GM12878 (cell line): ENCODE data around the gene MVB12B. TPM values are rescaled to one million over a fixed set of nuclear protein-coding genes. Genes with fewer than 3 reads are reported as not detected.

Source experiments
- ATAC-seq: fragments of 200-7000 bp; cut with Tn5 transposase; 3 replicates; pipeline ENCODE4 v1.9.1; 2020; ENCODE audit warnings: mild to moderate bottlenecking, moderate library complexity
- BruUV-seq: library from RNA; stranded (reverse); fragments of 400-500 nt; replicated peaks from 2 replicates; lab custom pipeline; 2021; lab: Mats Ljungman, UMichigan
- CTCF ChIA-PET: fragments of 300-600 bp; sonication (Branson Sonifier 250); formaldehyde crosslinking; extraction: SDS; loops from one replicate; lab custom pipeline; 2021; ENCODE audit warnings: inconsistent platforms; lab: Yijun Ruan, JAX
- POLR2A ChIA-PET: fragments of 350-600 bp; formaldehyde crosslinking; extraction: SDS; loops from one replicate; lab custom pipeline; 2021; ENCODE audit warnings: inconsistent platforms; lab: Charles Lee
- RAD21 ChIA-PET: fragments of 300-600 bp; sonication (Branson Sonifier 250); formaldehyde crosslinking; loops from one replicate; lab custom pipeline; 2023; ENCODE audit warnings: antibody characterized with exemption; ENCODE audit not compliant: unreplicated experiment; lab: Charles Lee
- SMC1A ChIA-PET: fragments of 300-600 bp; sonication (Branson Sonifier 250); formaldehyde crosslinking; loops from one replicate; lab custom pipeline; 2023; ENCODE audit not compliant: unreplicated experiment, uncharacterized antibody; lab: Charles Lee
- DNase-seq: peaks from one replicate; pipeline ENCODE4 v3.0.0-alpha.2; 2011; ENCODE audit warnings: low read depth, low spot score
- FAIRE-seq: peaks from 3 replicates; lab custom pipeline; 2011; peaks lifted over from hg19 to GRCh38; lab: Jason Lieb, UNC
- H2AFZ ChIP-seq: 2 replicates; pipeline ENCODE4 v1.6.0; 2011; ENCODE audit warnings: low read depth, low read length, control low read depth; ENCODE audit not compliant: control insufficient read depth
- H3K27ac ChIP-seq: 2 replicates; pipeline ENCODE4 v1.5.1; 2011; ENCODE audit warnings: control low read depth; ENCODE audit not compliant: control insufficient read depth, insufficient read depth
- H3K27me3 ChIP-seq, 2 experiments: replicated peaks in 1 of 2; 2 replicates each; pipeline versions ENCODE4 v1.6.0 to v1.6.1; 2011; ENCODE audit warnings: low read length in 1 of 2; ENCODE audit not compliant: control insufficient read depth in 2 of 2, insufficient read depth in 2 of 2
- H3K36me3 ChIP-seq, 2 experiments: 2 replicates each; pipeline ENCODE4 v1.5.1; 2011; ENCODE audit warnings: low read length in 1 of 2; ENCODE audit not compliant: control insufficient read depth in 2 of 2, insufficient read depth in 2 of 2
- H3K4me1 ChIP-seq: 2 replicates; pipeline ENCODE4 v1.6.1; 2011; ENCODE audit warnings: mild to moderate bottlenecking, low read length, moderate library complexity, mixed read lengths; ENCODE audit not compliant: control insufficient read depth, insufficient read depth
- H3K4me2 ChIP-seq: 2 replicates; pipeline ENCODE4 v1.6.0; 2011; ENCODE audit warnings: control low read depth; ENCODE audit not compliant: control insufficient read depth, insufficient read depth
- H3K4me3 ChIP-seq: fragments of 200-600 bp; sonication (generic); 2 replicates; pipeline ENCODE4 v1.5.1; 2016
- H3K79me2 ChIP-seq: 2 replicates; pipeline ENCODE4 v1.6.0; 2011; ENCODE audit warnings: low read length; ENCODE audit not compliant: control insufficient read depth, insufficient read depth
- H3K9ac ChIP-seq: 2 replicates; pipeline ENCODE4 v1.8.0; 2011; ENCODE audit warnings: low read length, control low read depth, mixed read lengths; ENCODE audit not compliant: control insufficient read depth, insufficient read depth
- H3K9me3 ChIP-seq: replicated peaks from 3 replicates; pipeline ENCODE4 v1.5.1; 2011; ENCODE audit warnings: mild to moderate bottlenecking, low read length; ENCODE audit not compliant: control insufficient read depth, insufficient read depth
- H4K20me1 ChIP-seq: 2 replicates; pipeline ENCODE4 v1.6.0; 2011; ENCODE audit not compliant: control insufficient read depth, insufficient read depth
- BHLHE40 ChIP-seq, 2 experiments: fragments of 450-650 bp in 1 of 2; IDR thresholded peaks; 2 replicates each; pipeline ENCODE4 v1.6.1; 2011 to 2017; ENCODE audit warnings: low read depth in 2 of 2, borderline replicate concordance in 1 of 2, improper control_type of control experiment in 1 of 2, low read length in 1 of 2, mild to moderate bottlenecking in 1 of 2
- CHD4 ChIP-seq: fragments of 200-600 bp; sonication (generic); IDR thresholded peaks from 2 replicates; pipeline ENCODE4 v1.6.1; 2016; ENCODE audit warnings: mild to moderate bottlenecking
- FOXK2 ChIP-seq: fragments of 450-650 bp; IDR thresholded peaks from 2 replicates; pipeline ENCODE4 v1.6.1; 2017; ENCODE audit warnings: mild to moderate bottlenecking, moderate library complexity
- FOXM1 ChIP-seq: IDR thresholded peaks from 2 replicates; pipeline ENCODE4 v1.6.1; 2012; ENCODE audit warnings: low read depth, mild to moderate bottlenecking, inconsistent platforms, low read length, moderate library complexity
- HDGF ChIP-seq: fragments of 450-650 bp; IDR thresholded peaks from 2 replicates; pipeline ENCODE4 v1.6.1; 2016; ENCODE audit warnings: antibody characterized with exemption
- JUND ChIP-seq: IDR thresholded peaks from 2 replicates; pipeline ENCODE4 v1.6.1; 2012; ENCODE audit warnings: low read depth, mild to moderate bottlenecking, low read length, improper control_type of control experiment, moderate library complexity
- NBN ChIP-seq: fragments of 450-650 bp; IDR thresholded peaks from 2 replicates; pipeline ENCODE4 v1.6.1; 2016
- NFYB ChIP-seq: IDR thresholded peaks from 2 replicates; pipeline ENCODE4 v1.6.1; 2011; ENCODE audit warnings: low read depth, mild to moderate bottlenecking, low read length, improper control_type of control experiment, moderate library complexity; ENCODE audit not compliant: insufficient read depth
- NR2C1 ChIP-seq: fragments of 450-650 bp; IDR thresholded peaks from 2 replicates; pipeline ENCODE4 v1.6.1; 2017; ENCODE audit warnings: antibody characterized with exemption, mild to moderate bottlenecking, moderate library complexity
- NRF1 ChIP-seq: conservative IDR thresholded peaks from 2 replicates; pipeline ENCODE4 v1.6.1; 2011; ENCODE audit warnings: mild to moderate bottlenecking, low read depth, low read length, improper control_type of control experiment
- PAX5 ChIP-seq: IDR thresholded peaks from 2 replicates; pipeline ENCODE4 v1.6.1; 2011; ENCODE audit warnings: low read depth, low read length, borderline replicate concordance
- PRDM15 ChIP-seq: fragments of 450-650 bp; formaldehyde crosslinking; IDR thresholded peaks from 2 replicates; pipeline ENCODE4 v1.4.0; 2020; ENCODE audit warnings: mild to moderate bottlenecking, moderate library complexity
- RUNX3 ChIP-seq: IDR thresholded peaks from 2 replicates; pipeline ENCODE4 v1.6.1; 2012; ENCODE audit warnings: low read length, inconsistent platforms
- TBL1XR1 ChIP-seq: IDR thresholded peaks from 2 replicates; pipeline ENCODE4 v1.6.1; 2012; ENCODE audit warnings: low read depth, low read length, improper control_type of control experiment
- TCF3 ChIP-seq: IDR thresholded peaks from 2 replicates; pipeline ENCODE4 v1.6.1; 2012; ENCODE audit warnings: low read depth, mild to moderate bottlenecking, low read length, borderline replicate concordance; ENCODE audit not compliant: insufficient read depth
- USF1 ChIP-seq: IDR thresholded peaks from 2 replicates; pipeline ENCODE4 v1.6.1; 2011; ENCODE audit warnings: borderline replicate concordance, low read depth, mild to moderate bottlenecking, moderate library complexity, mixed read lengths, low read length; ENCODE audit not compliant: insufficient read depth; ENCODE audit errors: extremely low read length
- ZBED1 ChIP-seq: IDR thresholded peaks from 2 replicates; pipeline ENCODE4 v1.6.1; 2016; ENCODE audit warnings: borderline replicate concordance
- ZZZ3 ChIP-seq: IDR thresholded peaks from 2 replicates; pipeline ENCODE4 v1.6.1; 2011; ENCODE audit warnings: low read depth; ENCODE audit not compliant: control insufficient read depth, insufficient read length
- WGBS: methylation state at CpG from one replicate; pipeline ENCODE4 v1.1.6; 2016; ENCODE audit warnings: low lambda C conversion rate; ENCODE audit not compliant: insufficient replicate concordance, insufficient coverage; ENCODE audit errors: missing lambda C conversion rate; 5-methylcytosine and 5-hydroxymethylcytosine counted together
- in situ Hi-C: fragments of 300-500 bp; cut with MboI; formaldehyde crosslinking; loops from 9 replicates; pipeline ENCODE4 v1.14.3; 2018; ENCODE audit warnings: mixed read lengths
- intact Hi-C: fragments of 100-400 bp; cut with micrococcal nuclease; formaldehyde crosslinking; loops from one replicate; pipeline ENCODE4 v1.14.2; 2022; ENCODE audit not compliant: unreplicated experiment
- polyA plus RNA-seq, 11 experiments: library from polyadenylated mRNA; depleted of rRNA in 4 of 11; unstranded in 6 of 11; stranded (reverse) in 5 of 11; fragments of >200 nt; fragmentation: Nextera tagmentation in 4 of 11; fragmentation: Illumina TruSeq in 1 of 11; extraction: Ambion mirVana in 4 of 11; extraction: Trizol in 1 of 11; gene quantifications; 1 replicate in 1 of 11; 2 replicates in 10 of 11; pipeline versions ENCODE4 v1.2.1 to v1.2.3, GENCODE V29; 2011 to 2016; ENCODE audit warnings: inconsistent platforms in 2 of 11, missing spikeins in 2 of 11, low read depth in 1 of 11
- total RNA-seq, 4 experiments: library from RNA; depleted of rRNA in 3 of 4; stranded (reverse); fragments of >200 nt in 3 of 4; fragmentation: Illumina TruSeq in 1 of 4; extraction: Trizol in 1 of 4; gene quantifications; 2 replicates each; pipeline versions ENCODE4 v1.2.1 to v1.2.3, GENCODE V29; 2013 to 2021

The MVB12B gene
- total and polyA plus RNA-seq, 10 of the 15 experiments (the other 5 are each of a cell fraction or from before 2014, with no cell fraction given), result 0.08 TPM; not detected in 9

- FAIRE-seq (no peak), ATAC-seq (no peak), DNase-seq (no peak)
- no peak overlapping the region for H3K4me2 ChIP-seq
- POLR2A ChIA-PET, result no interaction called here
- BruUV-seq, result no TSS peak
- WGBS, result 0% methylated on average over 1 of the region's 1 CpG
- SMC1A ChIA-PET, result interaction anchor here (0.6 to 3.2 kb wide), 4 partner anchors 93 to 188 kb away, joined by 3 to 16 read pairs (median 4); no protein-coding TSS in a partner anchor
- H3K4me1 ChIP-seq, result no peaks in the 10 kb centered on the region
- H3K4me3 ChIP-seq, result no peak overlapping the region
- no peaks in the 10 kb centered on the region for H3K9me3 ChIP-seq
- TF ChIP-seq ZBED1 (no peak), PRDM15 (no peak), TBL1XR1 (no peak), NFYB (no peak), FOXM1 (no peak), JUND (no peak), RUNX3 (no peak), NBN (no peak), BHLHE40 (IDR thresholded peaks at IDR 0.05; ENCODE audit: borderline replicate concordance in 1 of 2, low read depth in 2 of 2, low read length in 1 of 2) (no peak), FOXK2 (no peak), CHD4 (no peak), NRF1 (no peak), HDGF (no peak), NR2C1 (no peak), ZZZ3 (no peak), TCF3 (no peak), USF1 (no peak), PAX5 (no peak)
- in situ Hi-C loops, result loop anchor here (5.0 kb wide), 1 partner anchor 190 kb away; no protein-coding TSS in a partner anchor
- CTCF ChIA-PET, result interaction anchor here (1.0 to 3.5 kb wide), 7 partner anchors 8 to 217 kb away, joined by 3 to 16 read pairs (median 4); no protein-coding TSS in a partner anchor
- RAD21 ChIA-PET, result interaction anchor here (0.8 to 1.2 kb wide), 2 partner anchors 24 to 97 kb away, joined by 3 read pairs; no protein-coding TSS in a partner anchor
- H3K9ac ChIP-seq, result no peak overlapping the region
- H3K27ac ChIP-seq, result no peak overlapping the region
- intact Hi-C loops, result loop anchor here (1.0 kb wide), 2 partner anchors 96 to 189 kb away; no protein-coding TSS in a partner anchor
- no peaks in the 10 kb centered on the region for H3K36me3 ChIP-seq
- no peaks in the 10 kb centered on the region for H3K27me3 ChIP-seq
- no peak overlapping the region for H2AFZ ChIP-seq
- no peaks in the 10 kb centered on the region for H3K79me2 ChIP-seq
- no peaks in the 10 kb centered on the region for H4K20me1 ChIP-seq
Measured at GRCh38 chr9:126302730-126303129, 23.9 kb upstream of the MVB12B start.
